NCI-H345 treated with DMSO at 0.1 percent for 48 hours (cell line): Measurements from ENCODE around the gene PUSL1.

ENCODE experiments used
- DNase-seq: peaks from one replicate; lab custom pipeline; 2025; ENCODE audit not compliant: unreplicated experiment; lab: John Stamatoyannopoulos, UW

Gene PUSL1

DNA sequence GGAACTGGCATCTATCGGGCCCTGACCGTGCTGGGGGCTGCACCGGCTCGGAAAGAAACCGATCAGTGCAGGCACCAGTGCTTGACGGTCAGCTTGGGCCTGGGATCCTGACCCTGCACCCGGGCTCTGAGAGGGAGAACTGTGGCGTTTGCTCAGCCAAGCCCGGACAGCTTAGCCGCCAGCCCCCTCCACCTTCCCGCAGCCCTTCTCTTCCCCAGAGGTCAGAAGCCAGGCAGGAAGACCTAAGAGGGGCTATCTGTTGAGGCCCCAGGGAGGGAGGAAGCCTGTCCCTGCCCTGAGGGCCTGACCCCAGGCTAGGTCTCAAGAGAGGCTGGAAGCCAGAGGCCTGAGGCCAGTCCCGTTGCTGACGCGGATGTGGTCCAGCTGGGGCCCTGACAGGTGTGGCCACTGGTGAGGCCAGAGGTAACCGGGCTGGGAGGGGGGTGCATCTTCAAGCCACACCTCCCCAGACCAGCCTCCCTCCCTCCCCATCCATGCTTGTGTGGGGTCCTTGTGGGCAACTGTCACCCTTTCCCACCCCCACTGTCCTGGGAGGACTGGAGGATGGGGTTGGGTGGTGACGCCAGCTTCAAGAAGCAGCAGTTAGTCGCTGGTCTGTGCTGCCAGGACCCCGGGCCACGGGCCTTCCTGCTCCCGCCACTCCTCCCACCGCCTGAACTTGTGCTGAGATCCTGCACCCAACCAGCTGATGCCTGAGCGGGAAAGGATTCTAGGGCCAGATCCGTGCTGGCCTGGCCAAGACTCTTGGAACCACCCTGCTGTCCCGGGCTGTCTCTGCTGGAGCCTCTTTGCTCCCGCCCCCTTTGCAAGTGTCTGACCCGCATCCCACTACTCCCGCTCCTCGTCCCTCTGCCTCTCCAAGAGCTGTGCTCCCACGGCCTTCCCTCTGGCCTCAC lies 43.4 kb downstream of the PUSL1 start:
- no peak for DNase-seq

DNA sequence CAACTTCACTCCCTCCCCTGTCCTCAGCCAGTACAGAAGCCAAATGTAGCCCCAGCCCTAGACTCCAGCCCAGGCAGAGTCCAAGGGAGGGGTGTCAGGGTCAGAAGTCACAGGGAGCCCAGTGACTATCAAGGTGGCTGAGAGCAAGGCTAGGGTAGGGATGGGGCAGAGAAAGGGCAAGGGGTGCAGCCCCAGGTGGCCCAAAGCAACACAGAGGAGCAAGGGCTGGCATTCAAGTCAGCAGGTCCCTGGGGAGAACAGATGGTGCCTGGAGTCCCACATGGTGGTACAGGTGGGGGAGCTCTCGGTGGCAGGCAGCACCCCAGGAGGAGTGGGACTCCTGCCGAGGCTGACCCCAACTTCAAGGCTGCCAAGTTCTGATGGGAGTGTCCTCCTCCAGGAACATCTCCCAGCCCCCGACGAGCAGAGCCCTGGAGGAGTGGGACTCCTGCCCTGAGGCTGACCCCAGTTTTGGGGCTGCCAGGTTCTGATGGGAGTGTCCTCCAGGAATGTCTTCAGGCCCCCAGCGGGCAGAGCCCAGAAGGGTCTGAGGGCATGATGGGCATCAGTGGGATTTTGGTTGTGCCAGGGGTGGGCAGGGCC lies 44.5 kb downstream of the PUSL1 start:
- DNase-seq, result no peak

DNA sequence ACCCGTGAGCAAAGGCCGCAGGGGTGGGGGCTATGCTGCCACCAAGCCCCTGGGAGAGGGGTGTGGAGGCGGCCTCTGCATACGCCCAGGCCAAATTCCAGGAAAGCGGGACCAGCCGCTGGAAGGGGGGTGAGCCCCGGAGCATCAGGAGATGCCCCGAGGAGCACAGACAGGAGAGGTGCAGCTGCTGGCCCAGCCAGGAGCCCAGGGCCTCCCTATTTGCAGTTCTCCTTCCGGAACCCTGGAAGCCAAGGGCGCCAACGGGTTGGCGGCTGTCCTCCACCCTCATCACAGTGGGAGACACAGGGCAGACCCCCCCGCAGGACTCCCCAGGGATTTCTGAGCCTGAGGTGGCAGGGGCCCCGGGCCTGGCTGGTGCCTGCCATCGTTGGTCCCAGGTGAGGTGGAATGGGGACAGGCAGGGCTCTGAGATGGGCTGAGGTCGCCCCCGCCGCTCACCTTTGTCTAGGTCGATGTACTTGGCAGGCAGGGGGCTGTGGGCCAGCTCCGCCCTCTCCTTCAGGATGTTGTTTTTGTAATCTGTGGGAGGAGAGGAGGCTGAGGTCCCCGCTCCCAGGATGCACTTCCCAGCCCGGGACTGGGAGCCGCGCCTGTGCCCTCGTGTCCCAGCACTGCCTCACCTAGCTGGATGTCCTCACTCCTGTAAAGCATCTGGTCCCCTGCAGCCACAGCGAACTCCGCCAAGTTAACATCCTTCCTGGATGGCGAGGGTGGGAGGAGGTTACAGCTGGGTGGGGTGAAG lies 45.2 kb downstream of the PUSL1 start:
- peak; percentile 30 for DNase-seq

DNA sequence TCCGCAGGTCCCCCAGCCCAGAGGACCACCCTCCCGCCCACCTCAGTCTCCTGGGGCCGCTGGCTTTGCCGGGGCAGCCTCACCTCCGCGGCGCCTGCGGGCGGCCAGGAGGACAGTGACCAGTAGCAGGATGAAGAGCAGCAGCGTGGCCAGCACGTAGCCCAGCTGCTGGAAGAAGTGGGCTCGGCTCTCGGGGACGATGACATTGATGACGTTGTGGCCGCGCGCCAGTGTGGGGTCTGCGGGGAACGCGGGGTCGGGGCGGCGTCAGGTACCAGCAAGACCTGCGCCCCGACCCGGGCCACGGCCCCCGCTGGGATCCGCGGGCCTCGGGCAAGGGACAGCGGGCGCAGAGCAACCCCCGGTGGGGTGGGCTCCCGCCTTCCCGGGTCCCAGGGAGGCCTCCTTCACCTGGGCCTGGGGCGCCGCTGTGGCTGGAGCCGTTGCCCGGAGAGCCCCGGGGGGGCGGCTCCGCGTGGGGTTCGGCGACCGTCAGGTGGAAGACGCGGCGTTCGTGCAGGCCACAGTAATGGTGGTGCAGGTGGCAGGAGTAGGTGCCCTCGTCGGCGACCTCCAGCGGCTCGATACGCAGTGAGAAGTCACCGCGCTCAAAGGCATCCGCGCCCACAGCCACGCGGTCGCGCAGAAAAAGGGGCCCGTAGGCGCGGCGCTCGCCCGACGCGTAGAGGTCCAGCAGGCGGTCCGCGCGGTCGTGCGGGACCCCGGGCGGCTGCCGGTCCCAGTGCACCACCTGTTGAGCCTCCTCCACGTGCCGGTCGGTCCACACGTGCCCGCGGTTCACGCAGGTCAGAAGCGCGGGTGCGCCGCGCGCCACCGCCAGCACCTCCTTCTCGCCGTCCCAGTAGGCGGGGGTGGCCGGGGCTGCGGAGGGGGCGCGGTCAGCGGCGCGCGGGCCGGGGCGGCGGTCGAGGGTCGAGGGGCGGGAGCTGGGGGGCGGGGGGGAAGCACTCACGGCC lies 46.2 kb downstream of the PUSL1 start:
- DNase-seq, result no peak

DNA sequence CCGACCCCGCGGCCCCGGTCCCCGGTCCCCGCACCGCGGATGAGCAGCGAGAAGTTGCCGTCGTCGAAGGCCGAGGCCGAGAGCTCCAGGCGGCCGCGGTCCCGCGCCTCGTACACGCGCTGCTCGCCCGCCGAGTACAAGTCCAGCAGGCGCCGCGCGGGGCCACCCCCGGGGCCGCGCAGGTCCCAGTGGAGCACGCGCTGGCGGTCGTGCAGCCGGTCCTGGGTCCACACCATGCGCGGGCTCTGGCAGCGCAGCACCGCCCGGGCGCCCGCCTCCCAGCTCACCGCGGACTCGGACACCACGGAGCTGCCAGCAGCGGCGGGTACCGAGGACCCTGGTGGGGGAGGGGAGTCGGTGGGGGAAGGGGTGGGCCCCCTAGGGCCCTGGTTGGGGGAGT lies 47.0 kb downstream of the PUSL1 start:
- DNase-seq, result no peak

DNA sequence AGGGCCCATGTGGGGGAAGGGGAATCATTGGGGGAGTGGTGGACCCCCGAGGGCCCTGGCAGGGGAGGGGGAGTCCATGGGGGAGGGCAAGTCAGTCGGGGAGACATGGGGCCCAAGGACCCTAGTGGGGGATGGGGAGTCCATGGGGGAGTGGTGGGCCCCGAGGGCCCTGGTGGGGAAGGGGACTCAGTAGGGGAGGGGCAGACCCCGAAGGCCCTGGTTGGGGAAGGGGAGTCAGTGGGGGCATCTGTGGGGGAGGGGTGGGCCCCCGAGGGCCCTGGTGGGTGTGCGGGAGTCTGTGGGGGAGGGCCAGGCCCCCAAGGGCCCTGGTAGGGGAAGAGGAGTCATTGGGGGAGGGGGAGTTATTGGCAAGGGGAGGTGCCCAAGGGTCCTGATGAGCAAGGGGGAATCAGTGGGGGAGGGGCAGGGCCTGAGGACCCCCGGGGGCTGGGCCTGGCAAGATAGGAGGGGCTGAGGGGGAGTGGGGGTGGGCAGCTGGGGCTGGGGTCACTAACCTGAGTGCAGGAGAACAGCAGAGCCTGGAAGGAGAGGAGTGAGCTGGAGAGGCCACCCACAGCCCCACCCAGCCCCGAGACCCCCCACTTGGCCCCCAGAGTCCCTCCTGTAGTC lies 47.9 kb downstream of the PUSL1 start:
- DNase-seq, result no peak

DNA sequence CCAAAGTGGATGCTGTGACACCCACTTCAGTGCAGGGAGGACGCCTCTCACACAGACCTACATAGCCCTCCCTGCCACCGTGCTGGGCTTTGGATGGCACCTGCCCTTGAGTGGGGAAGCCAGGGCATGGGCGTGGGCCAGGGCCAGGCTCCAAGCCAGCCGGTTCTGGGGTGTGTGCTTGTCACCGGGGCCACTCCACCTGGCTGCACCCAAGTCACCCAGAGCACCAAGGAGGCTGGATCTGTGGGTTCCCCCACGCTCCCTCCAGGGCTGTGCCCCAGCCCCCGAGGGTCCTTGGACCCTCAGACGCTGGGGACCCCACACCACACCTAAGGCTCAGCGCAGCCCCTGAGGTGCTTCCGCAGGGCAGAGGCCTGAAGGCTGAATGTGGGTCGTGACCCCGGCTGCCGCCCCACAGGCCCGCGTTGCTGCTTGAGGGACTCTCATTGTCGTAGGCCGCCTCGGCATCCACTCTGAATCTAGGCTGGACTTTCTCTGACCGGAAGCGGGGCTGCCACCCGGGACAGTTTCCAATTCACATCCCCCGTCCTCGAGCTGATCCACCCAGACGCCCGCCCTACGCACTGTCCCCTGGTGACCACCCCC lies 48.5 kb downstream of the PUSL1 start:
- DNase-seq, result no peak

DNA sequence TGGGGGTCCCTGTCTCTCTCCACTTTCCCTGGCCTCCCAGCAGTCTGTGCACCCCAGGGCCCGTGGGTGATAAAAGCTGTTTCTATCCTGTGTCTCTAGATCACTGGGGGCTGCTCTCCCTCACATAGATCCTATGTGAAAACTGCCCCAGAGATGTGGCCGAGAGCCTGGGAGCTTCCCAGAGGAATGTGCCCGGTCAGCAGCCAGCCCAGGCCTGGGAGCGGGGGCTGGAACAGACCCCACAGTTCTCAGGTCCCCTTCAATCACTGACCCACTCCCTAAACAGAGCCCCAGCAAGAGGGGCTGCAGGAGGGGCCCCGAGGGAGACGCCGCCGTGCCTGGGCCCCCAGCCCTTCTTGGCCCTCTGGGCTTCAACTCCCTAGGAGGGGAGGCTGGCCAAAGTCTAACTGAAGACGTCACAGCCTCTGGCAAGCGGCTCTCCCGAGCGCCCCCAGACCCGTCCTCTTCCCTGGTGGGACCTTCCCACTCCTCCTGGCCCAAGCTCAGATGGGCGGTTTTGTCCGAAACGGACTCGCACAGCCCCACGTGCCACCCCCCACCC lies 49.6 kb downstream of the PUSL1 start:
- no peak for DNase-seq

DNA sequence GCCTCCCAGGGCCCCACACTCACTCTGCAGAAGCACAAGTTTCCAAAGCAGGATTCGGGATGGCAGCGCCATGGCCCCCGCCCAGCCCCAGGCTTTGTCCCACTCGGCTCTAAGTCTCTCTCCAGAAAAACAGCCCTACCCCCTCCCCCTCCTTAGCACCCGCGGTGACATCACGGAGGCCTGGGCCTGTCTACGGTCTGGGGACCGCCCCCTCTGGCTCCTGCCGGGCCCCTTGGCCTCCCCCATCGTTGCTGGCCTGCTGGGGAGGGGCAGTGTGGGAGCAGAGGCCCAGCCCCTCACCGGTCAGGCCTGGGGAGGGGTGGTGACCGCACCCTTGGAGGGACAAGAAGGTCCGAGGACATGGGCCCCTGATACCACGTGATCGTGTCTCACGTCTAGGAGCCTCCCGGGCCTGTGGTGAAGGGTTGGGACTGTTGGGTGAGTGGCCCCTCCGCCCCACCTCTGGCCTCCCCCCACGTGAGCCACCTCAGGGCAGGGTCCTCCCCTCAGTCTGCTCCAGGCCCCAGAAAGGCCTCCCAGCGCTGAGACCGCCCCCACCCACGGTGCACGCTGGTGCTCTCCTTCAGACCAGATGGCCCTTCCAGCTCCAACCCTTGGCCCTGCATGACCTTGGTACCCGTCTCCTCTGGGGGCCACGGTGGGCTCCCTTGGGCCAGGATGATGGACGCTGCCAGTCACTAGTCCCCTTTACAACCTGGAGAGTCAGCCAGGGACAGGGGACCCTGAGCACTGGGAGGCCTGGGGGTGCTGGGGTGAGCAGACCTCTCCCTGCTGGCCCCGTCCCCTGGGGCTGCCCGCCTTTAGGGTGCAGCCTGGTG lies 50.3 kb downstream of the PUSL1 start, which contains the start of gene MXRA8:
TSS of gene MXRA8 (minus strand) at position 123 of the 839 bp plus-strand sequence. CDS start at position 72, 51 bp downstream.
- DNase-seq, result no peak

DNA sequence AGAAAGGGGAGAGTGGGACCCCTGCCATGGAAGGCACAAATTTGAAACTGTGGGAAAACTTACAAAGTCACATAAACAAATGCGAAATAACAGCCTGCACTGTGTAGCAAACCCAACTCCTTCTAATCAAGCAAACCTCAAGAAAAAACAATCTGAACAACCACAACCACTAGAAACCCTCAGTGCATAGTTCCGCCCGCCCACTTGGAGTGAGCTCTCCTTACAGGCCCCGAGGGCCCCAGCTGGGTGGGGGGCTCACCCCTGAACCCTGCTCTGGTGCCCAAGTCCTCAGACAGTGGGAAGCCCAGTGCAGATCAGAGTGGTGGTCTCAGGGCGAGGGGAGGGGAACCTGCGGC lies 50.9 kb downstream of the PUSL1 start:
- no peak for DNase-seq

DNA sequence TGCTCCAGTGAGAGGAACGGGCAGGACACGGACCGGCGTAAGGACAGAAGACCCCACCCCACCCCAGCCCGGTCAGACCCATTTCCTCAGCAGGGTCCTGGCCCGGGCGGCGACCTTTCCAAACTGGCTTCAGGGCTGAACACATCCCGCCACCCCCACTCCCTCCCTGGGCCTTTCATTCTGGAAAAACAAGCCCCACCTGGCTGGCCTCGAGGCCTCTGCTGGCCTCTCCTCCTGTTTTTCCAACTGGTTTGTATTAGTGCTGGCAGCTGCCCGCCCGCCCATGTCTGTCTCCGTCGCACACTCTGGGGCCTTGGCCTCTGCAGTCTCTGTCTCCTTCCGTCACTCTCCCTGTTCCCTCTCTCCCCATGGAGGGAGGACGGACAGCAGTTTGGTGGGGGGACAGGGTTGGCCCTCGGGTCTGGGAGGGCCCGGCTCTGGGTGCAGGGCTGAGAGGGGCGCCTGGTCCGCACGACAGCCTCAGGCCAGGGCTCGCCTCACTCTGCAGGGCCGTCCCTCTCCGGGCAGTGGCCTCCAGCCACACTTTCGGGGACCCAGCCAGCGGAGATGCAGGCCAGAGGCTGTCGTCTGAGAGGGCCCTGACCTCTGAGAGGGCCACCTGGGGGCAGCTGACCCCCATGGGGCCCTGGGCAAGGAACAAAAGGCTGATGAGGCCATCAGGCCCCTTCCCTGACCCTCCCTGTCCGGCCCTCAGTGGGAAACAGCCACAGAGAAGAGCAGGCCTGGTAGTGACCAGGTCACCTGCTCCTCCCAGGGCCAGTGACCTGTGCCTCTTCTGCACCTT lies 51.5 kb downstream of the PUSL1 start:
- DNase-seq, result no peak

DNA sequence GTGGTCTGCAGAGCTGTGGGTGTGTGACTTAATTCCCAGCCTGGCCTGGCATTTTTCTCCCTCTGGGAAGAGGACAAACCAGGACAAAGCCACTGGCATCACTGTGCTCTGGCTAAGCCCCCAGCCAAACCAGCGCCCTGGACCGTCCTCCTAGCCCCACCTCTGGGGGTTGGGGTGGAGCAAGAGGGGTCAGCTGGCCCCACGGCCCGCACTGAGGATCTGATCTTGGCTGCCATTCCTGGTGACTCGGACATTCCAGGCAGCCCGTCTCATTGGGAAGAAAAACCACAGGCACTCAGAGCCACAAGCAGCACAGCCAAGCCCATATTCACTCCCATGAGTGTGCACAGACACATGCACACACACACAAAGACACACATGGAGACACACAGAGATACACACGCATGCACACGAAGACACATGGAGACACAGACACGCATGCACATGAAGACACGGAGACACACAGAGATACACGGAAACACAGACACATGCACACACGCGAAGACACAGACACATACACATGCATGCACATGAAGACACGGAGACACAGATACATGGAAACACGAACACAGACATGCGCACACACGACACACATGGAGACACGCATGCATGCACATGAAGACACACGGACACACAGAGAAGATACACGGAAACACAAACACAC lies 52.2 kb downstream of the PUSL1 start:
- no peak for DNase-seq
